HepG2 (cell line): ENCODE results near the gene ARID5B. TPM values are rescaled to one million over a fixed set of nuclear protein-coding genes. Genes with fewer than 3 reads are reported as not detected.
A peak's percentile ranks its signal among the peaks of the same experiment; 100 is the strongest.

Experiments
- ARID2 ChIP-seq: sonication (generic); formaldehyde crosslinking; IDR thresholded peaks from 2 replicates; pipeline ENCODE4 v1.8.1; 2022; ENCODE audit warnings: mild to moderate bottlenecking, missing genetic modification reagents, borderline replicate concordance
- ARNT ChIP-seq: fragments of 450-650 bp; IDR thresholded peaks from 2 replicates; pipeline ENCODE4 v1.6.1; 2017
- ATRX ChIP-seq: sonication (generic); formaldehyde crosslinking; IDR thresholded peaks from 2 replicates; pipeline ENCODE4 v1.4.0; 2020; ENCODE audit warnings: missing genetic modification reagents, borderline replicate concordance
- CREB1 ChIP-seq, 2 experiments: fragments of 450-650 bp in 1 of 2; IDR thresholded peaks; 2 replicates each; pipeline ENCODE4 v1.6.1; 2016 to 2017; ENCODE audit warnings: control low read depth in 1 of 2, mild to moderate bottlenecking in 1 of 2, missing compliant biosample characterization in 1 of 2, missing genetic modification characterization in 1 of 2
- GABPB1 ChIP-seq: IDR thresholded peaks from 2 replicates; pipeline ENCODE4 v1.6.1; 2016; ENCODE audit warnings: mild to moderate bottlenecking, missing genetic modification reagents, moderate library complexity, missing compliant biosample characterization
- KAT8 ChIP-seq: IDR thresholded peaks from 2 replicates; pipeline ENCODE4 v1.6.1; 2016; ENCODE audit warnings: missing genetic modification reagents, missing compliant biosample characterization
- LCORL ChIP-seq, 2 experiments: fragments of 450-650 bp in 1 of 2; sonication (generic) in 1 of 2; formaldehyde crosslinking in 1 of 2; IDR thresholded peaks; 2 replicates each; pipeline versions ENCODE4 v1.5.0 to v1.6.1; 2017 to 2020; ENCODE audit warnings: antibody characterized with exemption in 1 of 2, missing genetic modification reagents in 1 of 2
- NFE2 ChIP-seq: sonication (generic); formaldehyde crosslinking; IDR thresholded peaks from 2 replicates; pipeline ENCODE4 v1.4.0; 2020; ENCODE audit warnings: missing genetic modification reagents
- PITX1 ChIP-seq: sonication (generic); formaldehyde crosslinking; IDR thresholded peaks from 2 replicates; pipeline ENCODE4 v1.5.1; 2020; ENCODE audit warnings: mild to moderate bottlenecking, missing genetic modification reagents
- PRPF4 ChIP-seq: fragments of 200-400 bp; formaldehyde crosslinking; IDR thresholded peaks from 2 replicates; pipeline ENCODE4 v1.6.1; 2016; ENCODE audit warnings: low read length, low read depth; ENCODE audit not compliant: poor library complexity, severe bottlenecking
- SMYD3 ChIP-seq: sonication (generic); formaldehyde crosslinking; IDR thresholded peaks from 2 replicates; pipeline ENCODE4 v1.8.1; 2023; ENCODE audit warnings: mild to moderate bottlenecking, missing genetic modification reagents
- SOX5 ChIP-seq: IDR thresholded peaks from 2 replicates; pipeline ENCODE4 v1.6.1; 2016; ENCODE audit warnings: borderline replicate concordance
- SRY ChIP-seq: sonication (generic); formaldehyde crosslinking; IDR thresholded peaks from 2 replicates; pipeline ENCODE4 v1.8.0; 2022; ENCODE audit warnings: mild to moderate bottlenecking, missing genetic modification reagents
- ZFP82 ChIP-seq: sonication (generic); formaldehyde crosslinking; IDR thresholded peaks from 2 replicates; pipeline ENCODE4 v1.5.1; 2020; ENCODE audit warnings: mild to moderate bottlenecking, missing genetic modification reagents, borderline replicate concordance
- ZNF101 ChIP-seq: sonication (generic); formaldehyde crosslinking; IDR thresholded peaks from 2 replicates; pipeline ENCODE4 v1.4.0; 2020; ENCODE audit warnings: mild to moderate bottlenecking, low read depth, missing genetic modification reagents, borderline replicate concordance
- ZNF138 ChIP-seq: sonication (generic); formaldehyde crosslinking; IDR thresholded peaks from 2 replicates; pipeline ENCODE4 v1.5.0; 2020; ENCODE audit warnings: mild to moderate bottlenecking, low read depth, missing genetic modification reagents
- ZNF253 ChIP-seq: sonication (generic); formaldehyde crosslinking; IDR thresholded peaks from 2 replicates; pipeline ENCODE4 v1.8.0; 2022; ENCODE audit warnings: mild to moderate bottlenecking, missing genetic modification reagents, borderline replicate concordance
- ZNF607 ChIP-seq: sonication (generic); formaldehyde crosslinking; IDR thresholded peaks from 2 replicates; pipeline ENCODE4 v1.5.1; 2020; ENCODE audit warnings: missing genetic modification reagents, mild to moderate bottlenecking, borderline replicate concordance
- ZNF670 ChIP-seq: sonication (generic); formaldehyde crosslinking; IDR thresholded peaks from 2 replicates; pipeline ENCODE4 v1.8.0; 2022; ENCODE audit warnings: mild to moderate bottlenecking, missing genetic modification reagents, borderline replicate concordance
- ZNF678 ChIP-seq: sonication (generic); formaldehyde crosslinking; IDR thresholded peaks from 2 replicates; pipeline ENCODE4 v1.4.0; 2020; ENCODE audit warnings: mild to moderate bottlenecking, missing genetic modification reagents
- polyA plus RNA-seq, 8 experiments: library from polyadenylated mRNA; depleted of rRNA in 3 of 8; stranded (reverse) in 7 of 8; unstranded in 1 of 8; fragments of >200 nt; fragmentation: Illumina TruSeq in 4 of 8; extraction: Trizol in 4 of 8; gene quantifications; 2 replicates each; pipeline versions ENCODE4 v1.2.1 to v1.2.3, GENCODE V29; 2011 to 2016; ENCODE audit warnings: low read depth in 4 of 8, missing spikeins in 1 of 8, mixed read lengths in 1 of 8; ENCODE audit not compliant: insufficient read depth in 1 of 8
- total RNA-seq, 5 experiments: library from RNA; depleted of rRNA; stranded (reverse); fragments of >200 nt; fragmentation: Illumina TruSeq; extraction: Trizol; gene quantifications; 2 replicates each; pipeline ENCODE4 v1.2.3, GENCODE V29; 2016; ENCODE audit warnings: low read depth in 1 of 5
- TF ChIP-seq, protein P1 (sequence below): fragments of 450-650 bp; IDR thresholded peaks from 2 replicates; pipeline ENCODE4 v1.6.1; 2017
- TF ChIP-seq, protein P2 (sequence below): sonication (generic); formaldehyde crosslinking; IDR thresholded peaks from 2 replicates; pipeline ENCODE4 v1.5.0; 2020; ENCODE audit warnings: missing genetic modification reagents
- TF ChIP-seq, protein P3 (sequence below): sonication (generic); formaldehyde crosslinking; IDR thresholded peaks from 2 replicates; pipeline ENCODE4 v1.5.1; 2020; ENCODE audit warnings: missing genetic modification reagents, mild to moderate bottlenecking, borderline replicate concordance

Gene ARID5B
- total and polyA plus RNA-seq, 2 of the 13 experiments (the other 11 are each of a cell fraction or from before 2014, with no cell fraction given) = 6.2 to 21.1 TPM

DNA sequence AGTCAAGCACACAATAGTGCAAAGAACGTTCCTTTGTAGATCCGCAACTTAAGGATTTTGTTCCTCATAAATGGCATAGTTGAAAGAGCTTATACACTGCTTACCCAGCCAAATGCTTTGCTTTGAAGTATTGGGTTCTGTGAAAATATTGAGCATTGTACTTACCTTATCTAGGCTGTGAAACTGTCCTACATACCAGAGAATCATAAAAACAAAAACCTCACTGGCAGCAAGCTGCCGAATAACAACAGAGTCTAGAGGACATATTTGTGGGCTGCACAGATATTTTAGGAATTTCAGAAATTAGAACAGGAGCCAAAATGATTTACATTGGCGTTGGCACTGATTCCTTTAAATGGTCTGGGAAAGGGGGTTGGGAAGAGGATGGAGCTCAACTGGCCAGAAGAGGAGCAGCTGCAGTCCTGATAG is 192.4 kb downstream of the ARID5B start (continued):
- TF ChIP-seq LCORL (IDR thresholded peaks at IDR 0.05) (peak; percentile 85), LCORL (CRISPR knock-in tag; IDR thresholded peaks at IDR 0.05) (peak; percentile 68; the same call in 1 of the 2 replicates), PITX1 (CRISPR knock-in tag) (peak; percentile 71), ZNF138 (no peak), ZNF607 (CRISPR knock-in tag) (no peak), PRPF4 (no peak), ARID2 (CRISPR knock-in tag) (no peak), CREB1 (IDR thresholded peaks at IDR 0.05) (no peak), CREB1 (CRISPR knock-in tag; IDR thresholded peaks at IDR 0.05) (peak; percentile 38; the same call in 1 of the 2 replicates), SOX5 (peak; percentile 98), ZNF670 (no peak), SRY (CRISPR knock-in tag) (no peak), ZNF101 (CRISPR knock-in tag) (no peak), NFE2 (CRISPR knock-in tag) (no peak), ATRX (CRISPR knock-in tag) (no peak), GABPB1 (CRISPR knock-in tag) (no peak), SMYD3 (CRISPR knock-in tag) (no peak), KAT8 (CRISPR knock-in tag) (peak; percentile 44; the same call in 1 of the 2 replicates), ZNF678 (CRISPR knock-in tag) (no peak), ZFP82 (CRISPR knock-in tag) (no peak), ARNT (no peak), ZNF253 (CRISPR knock-in tag) (no peak)
- TF ChIP-seq, protein P1, sequence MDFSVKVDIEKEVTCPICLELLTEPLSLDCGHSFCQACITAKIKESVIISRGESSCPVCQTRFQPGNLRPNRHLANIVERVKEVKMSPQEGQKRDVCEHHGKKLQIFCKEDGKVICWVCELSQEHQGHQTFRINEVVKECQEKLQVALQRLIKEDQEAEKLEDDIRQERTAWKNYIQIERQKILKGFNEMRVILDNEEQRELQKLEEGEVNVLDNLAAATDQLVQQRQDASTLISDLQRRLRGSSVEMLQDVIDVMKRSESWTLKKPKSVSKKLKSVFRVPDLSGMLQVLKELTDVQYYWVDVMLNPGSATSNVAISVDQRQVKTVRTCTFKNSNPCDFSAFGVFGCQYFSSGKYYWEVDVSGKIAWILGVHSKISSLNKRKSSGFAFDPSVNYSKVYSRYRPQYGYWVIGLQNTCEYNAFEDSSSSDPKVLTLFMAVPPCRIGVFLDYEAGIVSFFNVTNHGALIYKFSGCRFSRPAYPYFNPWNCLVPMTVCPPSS = no peak
- TF ChIP-seq, protein P2, sequence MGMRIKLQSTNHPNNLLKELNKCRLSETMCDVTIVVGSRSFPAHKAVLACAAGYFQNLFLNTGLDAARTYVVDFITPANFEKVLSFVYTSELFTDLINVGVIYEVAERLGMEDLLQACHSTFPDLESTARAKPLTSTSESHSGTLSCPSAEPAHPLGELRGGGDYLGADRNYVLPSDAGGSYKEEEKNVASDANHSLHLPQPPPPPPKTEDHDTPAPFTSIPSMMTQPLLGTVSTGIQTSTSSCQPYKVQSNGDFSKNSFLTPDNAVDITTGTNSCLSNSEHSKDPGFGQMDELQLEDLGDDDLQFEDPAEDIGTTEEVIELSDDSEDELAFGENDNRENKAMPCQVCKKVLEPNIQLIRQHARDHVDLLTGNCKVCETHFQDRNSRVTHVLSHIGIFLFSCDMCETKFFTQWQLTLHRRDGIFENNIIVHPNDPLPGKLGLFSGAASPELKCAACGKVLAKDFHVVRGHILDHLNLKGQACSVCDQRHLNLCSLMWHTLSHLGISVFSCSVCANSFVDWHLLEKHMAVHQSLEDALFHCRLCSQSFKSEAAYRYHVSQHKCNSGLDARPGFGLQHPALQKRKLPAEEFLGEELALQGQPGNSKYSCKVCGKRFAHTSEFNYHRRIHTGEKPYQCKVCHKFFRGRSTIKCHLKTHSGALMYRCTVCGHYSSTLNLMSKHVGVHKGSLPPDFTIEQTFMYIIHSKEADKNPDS (CRISPR knock-in tag) = no peak
- TF ChIP-seq, protein P3, sequence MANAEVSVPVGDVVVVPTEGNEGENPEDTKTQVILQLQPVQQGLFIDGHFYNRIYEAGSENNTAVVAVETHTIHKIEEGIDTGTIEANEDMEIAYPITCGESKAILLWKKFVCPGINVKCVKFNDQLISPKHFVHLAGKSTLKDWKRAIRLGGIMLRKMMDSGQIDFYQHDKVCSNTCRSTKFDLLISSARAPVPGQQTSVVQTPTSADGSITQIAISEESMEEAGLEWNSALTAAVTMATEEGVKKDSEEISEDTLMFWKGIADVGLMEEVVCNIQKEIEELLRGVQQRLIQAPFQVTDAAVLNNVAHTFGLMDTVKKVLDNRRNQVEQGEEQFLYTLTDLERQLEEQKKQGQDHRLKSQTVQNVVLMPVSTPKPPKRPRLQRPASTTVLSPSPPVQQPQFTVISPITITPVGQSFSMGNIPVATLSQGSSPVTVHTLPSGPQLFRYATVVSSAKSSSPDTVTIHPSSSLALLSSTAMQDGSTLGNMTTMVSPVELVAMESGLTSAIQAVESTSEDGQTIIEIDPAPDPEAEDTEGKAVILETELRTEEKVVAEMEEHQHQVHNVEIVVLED (CRISPR knock-in tag) = no peak
